Measurements from ENCODE around the gene WDSUB1.

DNA sequence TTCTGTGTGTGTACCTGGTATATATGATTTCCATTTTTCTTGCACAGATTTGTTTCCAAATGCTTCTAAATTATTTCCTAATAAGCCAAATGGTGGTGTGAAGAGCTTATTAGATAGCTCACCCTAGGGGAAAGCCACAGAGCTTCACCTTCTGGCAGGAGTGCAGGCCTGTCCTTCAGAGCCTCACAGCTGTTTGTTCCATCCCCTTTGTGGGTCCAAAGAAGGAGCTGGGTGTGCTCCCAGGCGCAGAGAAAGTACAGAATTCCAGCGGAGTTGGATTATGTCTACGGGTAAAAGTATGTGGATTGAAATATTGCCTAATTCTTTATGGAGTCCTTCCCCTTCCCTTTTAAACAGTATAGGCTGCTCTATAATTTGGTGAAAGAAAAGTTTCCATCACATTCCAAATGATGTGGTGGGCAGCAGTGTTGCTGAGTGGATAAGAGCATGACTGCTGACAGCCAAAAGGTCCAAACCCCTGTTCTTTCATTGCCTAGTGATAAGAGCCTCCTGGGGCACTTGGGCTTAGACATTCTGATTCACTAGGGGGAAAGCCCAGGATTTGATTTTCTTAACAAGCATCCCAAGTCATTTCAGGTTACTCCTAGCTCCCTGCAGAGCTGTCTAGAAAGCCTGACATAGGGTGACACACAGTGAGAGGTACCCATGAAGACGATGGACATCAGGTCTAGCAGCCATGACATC lies 86.6 kb downstream of the WDSUB1 start:
- TF ChIP-seq, protein P1, sequence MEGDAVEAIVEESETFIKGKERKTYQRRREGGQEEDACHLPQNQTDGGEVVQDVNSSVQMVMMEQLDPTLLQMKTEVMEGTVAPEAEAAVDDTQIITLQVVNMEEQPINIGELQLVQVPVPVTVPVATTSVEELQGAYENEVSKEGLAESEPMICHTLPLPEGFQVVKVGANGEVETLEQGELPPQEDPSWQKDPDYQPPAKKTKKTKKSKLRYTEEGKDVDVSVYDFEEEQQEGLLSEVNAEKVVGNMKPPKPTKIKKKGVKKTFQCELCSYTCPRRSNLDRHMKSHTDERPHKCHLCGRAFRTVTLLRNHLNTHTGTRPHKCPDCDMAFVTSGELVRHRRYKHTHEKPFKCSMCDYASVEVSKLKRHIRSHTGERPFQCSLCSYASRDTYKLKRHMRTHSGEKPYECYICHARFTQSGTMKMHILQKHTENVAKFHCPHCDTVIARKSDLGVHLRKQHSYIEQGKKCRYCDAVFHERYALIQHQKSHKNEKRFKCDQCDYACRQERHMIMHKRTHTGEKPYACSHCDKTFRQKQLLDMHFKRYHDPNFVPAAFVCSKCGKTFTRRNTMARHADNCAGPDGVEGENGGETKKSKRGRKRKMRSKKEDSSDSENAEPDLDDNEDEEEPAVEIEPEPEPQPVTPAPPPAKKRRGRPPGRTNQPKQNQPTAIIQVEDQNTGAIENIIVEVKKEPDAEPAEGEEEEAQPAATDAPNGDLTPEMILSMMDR (IDR thresholded peaks at IDR 0.05; ENCODE audit: extremely low read depth in 1 of 2, insufficient read depth in 1 of 2, low read depth in 1 of 2, low read length in 2 of 2), result no peak
- no peak for TF ChIP-seq POLR2AphosphoS5 (IDR thresholded peaks at IDR 0.05; ENCODE audit: insufficient read depth, low read depth, low read length)
